Epithelial cell of proximal tubule (primary cell): ENCODE measurements around the gene ITSN1. TPM values are rescaled to one million over a fixed set of nuclear protein-coding genes. Genes with fewer than 3 reads are reported as not detected.
"Not testable (repeated sequence)": the region's sequence is repeated elsewhere in the genome, so short reads cannot be mapped to it uniquely, and the experiment has no call there.

ENCODE experiments used
- DNase-seq: peaks from one replicate; pipeline ENCODE4 v3.0.0-alpha.2; 2011; ENCODE audit warnings: low read depth
- H3K4me3 ChIP-seq: 2 replicates; pipeline ENCODE4 v1.5.1; 2011; ENCODE audit warnings: low read depth, mild to moderate bottlenecking, low read length
- total RNA-seq: library from RNA; depleted of rRNA; stranded (reverse); fragments of >200 nt; gene quantifications from 2 replicates; pipeline ENCODE4 v1.2.3, GENCODE V29; 2015
- TF ChIP-seq, protein P1 (sequence below): conservative IDR thresholded peaks from 2 replicates; pipeline ENCODE4 v1.5.1; 2012; ENCODE audit warnings: low read depth, mild to moderate bottlenecking, low read length

ITSN1 gene
- total RNA-seq, 1 donor from 2014 or later, result 24.5 TPM

DNA sequence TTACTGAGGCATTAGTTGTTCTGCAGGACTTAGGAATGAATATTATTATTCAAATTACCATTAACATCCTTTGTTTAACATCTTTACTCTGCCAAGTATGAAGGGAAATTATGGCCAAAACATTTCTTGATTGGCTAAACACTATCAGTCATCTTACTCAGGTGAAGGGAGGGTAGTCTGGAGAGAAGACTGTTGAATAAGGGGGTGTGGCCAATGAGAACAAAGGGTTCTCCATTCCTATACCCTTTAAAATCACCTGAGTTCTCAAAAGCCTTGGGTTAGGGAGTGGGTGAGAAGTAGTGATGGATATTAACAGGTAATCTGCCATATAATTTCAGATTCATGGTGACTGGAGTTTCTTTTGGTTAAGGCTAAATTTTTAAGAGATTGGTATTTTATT, 20.0 kb upstream of the ITSN1 start:
- no peak overlapping the region for H3K4me3 ChIP-seq
- TF ChIP-seq, protein P1, sequence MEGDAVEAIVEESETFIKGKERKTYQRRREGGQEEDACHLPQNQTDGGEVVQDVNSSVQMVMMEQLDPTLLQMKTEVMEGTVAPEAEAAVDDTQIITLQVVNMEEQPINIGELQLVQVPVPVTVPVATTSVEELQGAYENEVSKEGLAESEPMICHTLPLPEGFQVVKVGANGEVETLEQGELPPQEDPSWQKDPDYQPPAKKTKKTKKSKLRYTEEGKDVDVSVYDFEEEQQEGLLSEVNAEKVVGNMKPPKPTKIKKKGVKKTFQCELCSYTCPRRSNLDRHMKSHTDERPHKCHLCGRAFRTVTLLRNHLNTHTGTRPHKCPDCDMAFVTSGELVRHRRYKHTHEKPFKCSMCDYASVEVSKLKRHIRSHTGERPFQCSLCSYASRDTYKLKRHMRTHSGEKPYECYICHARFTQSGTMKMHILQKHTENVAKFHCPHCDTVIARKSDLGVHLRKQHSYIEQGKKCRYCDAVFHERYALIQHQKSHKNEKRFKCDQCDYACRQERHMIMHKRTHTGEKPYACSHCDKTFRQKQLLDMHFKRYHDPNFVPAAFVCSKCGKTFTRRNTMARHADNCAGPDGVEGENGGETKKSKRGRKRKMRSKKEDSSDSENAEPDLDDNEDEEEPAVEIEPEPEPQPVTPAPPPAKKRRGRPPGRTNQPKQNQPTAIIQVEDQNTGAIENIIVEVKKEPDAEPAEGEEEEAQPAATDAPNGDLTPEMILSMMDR, result no peak
- no peak for DNase-seq

DNA sequence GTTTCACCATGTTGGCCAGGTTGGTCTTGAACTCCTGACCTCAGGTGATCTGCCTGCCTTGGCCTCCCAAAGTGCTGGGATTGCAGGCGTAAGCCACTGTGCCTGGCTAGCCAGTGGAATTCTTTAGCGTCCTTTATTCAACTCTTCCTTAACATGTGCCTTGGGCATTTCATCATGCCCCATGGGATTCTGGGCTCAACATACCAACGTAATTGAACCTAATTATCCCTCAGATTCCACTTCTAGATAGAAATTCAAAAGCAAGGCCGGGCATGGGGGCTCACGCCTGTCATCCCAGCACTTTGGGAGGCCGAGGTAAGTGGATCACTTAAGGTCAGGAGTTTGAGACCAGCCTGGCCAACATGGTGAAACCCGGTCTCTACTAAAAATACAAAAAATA, 16.1 kb upstream of the ITSN1 start:
- not testable (repeated sequence) for DNase-seq, H3K4me3 ChIP-seq

DNA sequence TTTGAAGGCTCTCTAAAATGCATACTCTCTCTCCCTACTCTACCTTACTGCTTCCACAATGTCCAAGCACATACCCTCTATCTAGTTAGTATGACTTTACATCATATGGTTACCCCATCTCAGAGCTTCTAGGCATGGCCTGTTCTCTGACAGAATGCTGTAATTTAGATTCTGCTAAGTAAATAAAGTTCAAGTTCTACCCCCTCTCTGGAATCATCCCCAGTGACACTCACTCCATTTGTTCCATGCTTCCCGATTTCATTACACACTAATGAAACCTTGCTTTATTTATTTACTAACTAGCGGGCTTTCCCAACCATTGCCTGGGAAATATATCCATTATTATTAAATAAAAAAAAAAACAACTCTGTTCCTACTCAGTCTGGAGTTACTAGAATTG, 8.0 kb upstream of the ITSN1 start:
- no peak overlapping the region for H3K4me3 ChIP-seq
- TF ChIP-seq, protein P1, result no peak
- DNase-seq, result no peak

DNA sequence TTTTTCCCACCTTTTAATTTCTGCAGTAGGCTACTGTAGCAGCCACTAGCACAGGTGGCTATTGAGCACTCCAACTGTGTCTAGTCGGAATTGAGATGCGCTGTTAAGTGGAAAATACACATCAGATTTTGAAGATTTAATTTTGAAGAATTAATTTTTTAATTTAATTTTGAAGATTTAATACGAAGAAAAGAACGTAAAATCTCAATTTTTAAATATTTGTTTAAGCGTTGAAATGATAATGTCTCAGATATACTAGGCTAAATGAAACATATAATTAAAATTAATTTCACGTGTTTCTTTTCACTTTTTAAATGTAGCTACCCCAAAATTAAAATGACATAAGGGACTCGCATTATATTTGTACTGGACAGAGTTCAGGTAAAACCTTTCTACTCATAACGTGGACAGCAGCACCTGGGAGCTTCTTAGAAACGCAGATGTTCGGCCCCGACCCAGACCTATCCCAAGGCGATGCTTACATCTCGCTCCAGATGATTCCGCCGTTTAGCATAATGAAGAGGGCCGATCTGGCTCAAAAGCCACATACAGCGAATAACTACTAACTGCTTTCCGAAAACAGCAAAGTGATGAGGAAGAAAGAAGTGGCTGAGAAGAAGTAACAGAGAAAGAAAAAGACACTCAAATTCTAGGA, 1.5 kb upstream of the ITSN1 start:
- TF ChIP-seq, protein P1, result no peak
- DNase-seq, result no peak

DNA sequence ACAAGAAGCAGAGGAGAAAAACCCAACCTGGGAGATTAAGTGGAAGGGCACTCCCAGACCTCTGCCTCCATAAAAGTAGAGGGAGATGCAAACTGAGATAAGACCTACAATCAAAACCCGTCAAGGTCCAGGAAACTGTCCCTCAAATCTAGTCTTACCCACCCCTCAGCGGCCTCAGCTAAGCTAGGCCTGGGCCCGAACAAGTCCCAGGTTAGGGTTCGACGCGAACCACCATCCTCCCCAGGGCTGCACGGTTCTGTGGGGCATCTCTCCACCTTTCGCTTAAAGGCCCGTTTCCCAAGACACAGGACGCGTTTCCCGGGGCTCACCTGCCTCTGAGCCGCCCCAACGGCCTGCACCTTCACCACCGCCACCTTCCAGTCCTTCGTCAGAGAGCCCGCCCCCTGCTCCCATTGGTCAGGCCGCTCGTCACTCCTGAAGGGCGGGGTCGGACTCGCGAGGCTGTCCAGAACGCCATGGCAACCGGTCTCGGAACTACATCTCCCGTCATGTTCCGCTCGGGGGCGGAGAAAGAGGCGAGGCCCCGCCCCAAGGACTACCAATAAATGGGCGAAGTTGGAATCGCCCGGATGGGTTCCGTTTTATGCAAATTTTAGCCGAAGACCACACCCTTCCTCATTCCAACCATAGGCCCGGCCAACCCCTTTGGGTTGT, 812 bp upstream of the ITSN1 start, which contains the start of gene CRYZL1:
CRYZL1 (minus strand) TSS at position 390 of the 675 bp plus-strand sequence. CDS start 10,190 bp downstream, outside the sequence.
- H3K4me3 ChIP-seq, result peak within 1 kb of the TSS; percentile 92
- TF ChIP-seq, protein P1, result no peak
- peak; percentile 97 for DNase-seq

More for the DNA sequence above, 1.5 kb upstream of the ITSN1 start:
- H3K4me3 ChIP-seq, result peak overlapping the region; percentile 92

DNA sequence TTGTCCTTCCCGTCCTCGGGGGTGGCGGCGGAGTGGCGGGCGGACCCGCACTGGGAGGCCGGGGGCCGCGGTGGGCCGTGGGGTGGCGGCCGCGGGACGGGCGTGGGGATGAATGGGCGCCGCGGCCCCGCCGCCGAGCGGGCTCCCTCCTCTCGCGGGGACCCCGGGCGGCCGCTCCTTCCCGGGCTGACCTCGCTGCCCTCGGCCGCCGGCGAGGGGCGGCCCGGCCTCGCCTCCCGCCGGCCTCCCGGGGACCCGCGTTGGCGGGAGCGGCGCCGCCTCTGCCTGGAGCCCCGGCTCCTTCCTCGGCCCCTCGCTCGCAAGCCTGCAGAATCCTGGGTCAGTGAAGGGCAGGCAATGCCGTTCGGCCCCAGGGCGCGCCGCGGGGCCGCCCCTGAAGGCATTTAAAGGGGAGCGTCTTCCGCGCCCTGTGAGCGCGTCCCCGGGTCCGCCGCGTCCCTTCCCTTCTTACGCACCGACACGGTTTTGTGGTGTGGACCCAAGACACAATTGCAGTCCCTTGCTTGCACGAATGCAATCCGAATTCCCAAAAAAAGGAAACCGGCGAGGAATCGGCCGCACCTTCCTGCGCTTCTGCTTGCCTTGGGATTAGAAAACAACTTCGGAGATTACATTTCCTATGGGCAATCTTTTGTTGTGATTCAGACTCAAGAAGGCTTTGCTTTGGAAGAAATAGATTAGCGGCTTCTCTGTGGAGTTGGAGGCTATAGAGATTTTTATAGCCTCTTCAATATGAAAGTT, 776 bp downstream of the ITSN1 start:
- DNase-seq, result no peak
- H3K4me3 ChIP-seq, result peak overlapping the region; percentile 73

More for the DNA sequence above, 776 bp downstream of the ITSN1 start:
- TF ChIP-seq, protein P1, result no peak
